Measurements from ENCODE around the gene PIM1.
"Not testable (repeated sequence)": the region's sequence is repeated elsewhere in the genome, so short reads cannot be mapped to it uniquely, and the experiment has no call there.

Gene PIM1

DNA sequence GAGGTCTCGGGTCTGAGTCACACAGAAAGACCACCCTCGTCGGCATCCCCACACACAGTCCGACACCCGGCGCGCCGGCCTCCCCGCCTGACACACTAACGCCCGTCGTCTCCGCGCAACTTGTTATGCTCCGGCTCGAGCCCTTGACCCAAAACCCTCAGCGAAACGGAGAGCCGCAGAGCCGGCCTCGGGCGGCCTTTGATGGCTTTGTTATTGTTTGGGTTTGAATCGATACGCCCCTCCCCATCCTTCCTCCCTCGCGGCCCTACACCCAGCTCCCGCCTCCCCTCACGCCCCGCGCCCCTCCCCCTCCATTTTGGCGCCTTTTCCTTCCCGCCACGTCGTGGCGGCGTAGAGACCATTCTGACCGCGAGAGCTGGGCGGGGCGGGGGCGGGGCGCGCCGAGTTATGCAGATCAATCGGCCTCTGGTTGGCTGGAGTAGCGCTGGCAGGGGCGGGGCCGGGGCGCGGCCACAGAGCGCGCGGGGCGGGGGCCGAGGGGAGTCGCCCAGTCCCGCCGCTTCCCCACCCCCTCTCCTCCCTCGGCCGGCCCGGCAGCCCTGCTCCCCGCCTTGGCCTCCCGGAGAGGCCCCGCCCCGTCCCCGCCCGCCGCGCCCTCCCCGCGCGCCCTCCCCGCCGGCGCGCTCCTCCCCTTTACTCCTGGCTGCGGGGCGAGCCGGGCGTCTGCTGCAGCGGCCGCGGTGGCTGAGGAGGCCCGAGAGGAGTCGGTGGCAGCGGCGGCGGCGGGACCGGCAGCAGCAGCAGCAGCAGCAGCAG is at the start of gene PIM1:
Gene PIM1 (plus strand): TSS at position 657 of the 777 bp plus-strand sequence. CDS start 424 bp downstream, outside the sequence.
- DNase-seq (ENCODE audit: low spot score): peak; percentile 98

DNA sequence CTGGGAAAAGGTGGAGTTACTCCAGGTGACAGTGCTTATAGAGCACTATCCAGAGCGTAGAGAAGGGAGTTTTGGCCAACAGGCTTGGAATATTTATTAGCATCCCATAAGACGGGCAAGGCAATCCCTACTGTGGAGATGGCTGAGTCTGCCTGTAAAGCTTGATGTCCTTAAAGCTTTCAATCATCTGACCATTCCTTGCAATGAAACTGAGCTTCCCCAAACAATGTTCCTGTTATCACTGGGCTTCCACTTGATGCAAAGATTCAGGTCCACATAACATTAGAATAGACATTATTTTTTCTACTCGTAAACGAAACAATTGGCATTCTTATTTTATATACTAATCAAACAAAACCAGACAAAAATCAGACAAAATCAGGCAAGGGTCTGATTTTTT is 48.4 kb upstream of the PIM1 start:
- DNase-seq (ENCODE audit: low spot score): no peak

DNA sequence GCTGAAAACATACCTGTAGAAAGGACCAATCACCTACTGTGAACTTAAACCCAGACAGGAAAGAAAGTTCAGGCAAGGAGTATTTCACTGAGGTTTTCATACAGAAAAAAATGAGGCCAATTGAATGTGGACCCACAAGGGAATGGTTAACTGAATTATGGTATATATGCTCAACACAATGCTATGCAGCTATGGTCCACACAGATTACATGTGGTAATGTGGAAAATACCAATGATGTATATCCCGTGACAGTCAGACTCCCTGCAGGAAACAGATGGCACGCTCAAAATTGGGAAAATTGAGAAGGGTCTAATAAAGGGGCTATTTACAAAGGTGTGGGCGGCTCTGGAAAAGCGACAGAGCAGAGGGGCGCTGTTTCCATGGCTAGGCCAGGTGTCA is 47.1 kb upstream of the PIM1 start:
- DNase-seq (ENCODE audit: low spot score): no peak

DNA sequence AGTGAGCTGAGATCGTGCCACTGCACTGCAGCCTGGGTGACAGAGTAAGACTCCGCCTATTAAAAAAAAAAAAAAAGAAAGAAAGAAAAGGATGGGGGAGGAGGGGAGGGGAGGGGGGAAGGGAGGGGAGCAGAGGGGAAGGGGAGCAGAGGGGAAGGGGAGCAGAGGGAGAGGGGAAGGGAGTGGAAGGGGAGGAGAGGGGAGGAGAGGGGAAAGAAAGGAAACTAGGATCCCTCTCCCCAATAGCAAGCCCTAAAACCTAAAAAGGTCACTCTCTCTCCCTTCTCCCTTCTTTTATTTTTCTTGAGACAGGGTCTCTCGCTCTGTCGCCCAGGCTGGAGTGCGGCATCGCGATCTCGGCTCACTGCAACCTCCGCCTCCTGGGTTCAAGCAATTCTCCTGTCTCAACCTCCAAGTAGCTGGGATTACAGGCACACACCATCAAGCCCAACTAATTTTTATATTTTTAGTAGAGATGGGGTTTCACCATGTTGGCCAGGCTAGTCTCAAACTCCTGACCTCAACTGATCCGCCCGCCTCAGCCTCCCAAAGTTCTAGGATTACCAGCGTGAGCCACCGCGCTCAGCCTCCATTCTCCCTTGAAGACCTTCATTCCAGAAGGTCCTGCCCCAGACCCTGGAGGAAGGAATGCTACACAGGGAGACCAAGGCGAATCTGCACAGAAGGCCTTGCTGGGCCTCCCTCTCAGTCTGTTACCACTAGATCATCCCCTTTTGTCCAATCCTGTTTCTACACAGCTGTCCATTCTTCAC is 45.8 kb upstream of the PIM1 start:
- no peak for DNase-seq (ENCODE audit: low spot score)

DNA sequence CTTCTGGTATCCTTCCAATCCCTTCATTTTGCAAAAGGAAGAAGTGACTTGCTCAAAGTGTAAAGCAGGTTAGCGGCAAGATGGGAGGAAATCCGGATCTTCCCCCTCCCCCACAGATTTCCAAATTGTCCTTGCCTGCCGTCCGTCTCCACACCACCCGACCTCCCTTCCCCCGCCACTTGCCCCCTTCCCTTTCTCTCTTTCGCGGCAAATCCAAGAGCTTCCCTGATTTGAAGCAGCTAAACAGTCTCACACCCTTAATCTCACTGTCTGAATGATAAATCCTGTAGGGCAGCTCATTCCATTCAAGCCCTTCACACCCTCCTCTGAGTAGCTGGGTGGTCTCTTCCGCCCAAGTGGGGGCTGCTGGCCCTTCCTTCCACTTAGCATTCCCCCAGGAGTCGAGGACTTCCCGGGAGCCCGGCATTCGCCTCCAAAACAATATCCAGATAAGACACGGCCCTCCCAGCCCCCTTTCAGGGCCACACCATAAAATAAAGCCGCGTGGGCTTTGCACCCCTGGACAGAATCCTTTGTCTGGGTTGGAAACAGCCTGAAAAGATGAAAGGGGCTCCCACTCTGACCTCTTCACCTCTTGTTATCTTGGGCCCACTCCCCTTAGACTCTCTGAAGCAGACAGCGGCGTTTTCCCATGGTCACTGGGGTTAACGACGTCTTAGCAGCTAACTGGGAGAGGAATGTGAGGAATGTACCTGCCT is 44.0 kb upstream of the PIM1 start:
- DNase-seq (ENCODE audit: low spot score): no peak

DNA sequence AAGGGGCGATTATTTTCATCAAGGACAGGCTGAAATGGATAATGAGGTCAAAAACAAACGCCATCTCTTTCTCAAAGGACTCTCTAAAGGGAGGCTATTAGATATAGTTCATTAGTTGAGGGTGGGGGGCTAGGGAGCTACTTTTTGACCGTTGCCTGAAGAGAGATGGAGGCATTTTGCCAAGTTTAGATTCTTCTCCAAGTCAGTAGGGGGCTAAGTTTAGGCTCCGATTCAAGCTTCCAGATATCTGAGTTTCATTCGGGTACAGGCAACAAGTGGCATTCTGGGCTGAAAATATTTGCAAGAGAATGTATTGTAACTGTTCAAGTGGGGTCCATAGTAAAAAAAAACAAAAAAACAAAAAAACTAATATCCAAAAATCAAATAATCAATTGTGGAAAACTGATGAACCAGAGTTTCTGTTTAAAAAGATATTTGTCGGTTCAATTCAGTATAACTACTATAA is 43.4 kb upstream of the PIM1 start:
- DNase-seq (ENCODE audit: low spot score): no peak

DNA sequence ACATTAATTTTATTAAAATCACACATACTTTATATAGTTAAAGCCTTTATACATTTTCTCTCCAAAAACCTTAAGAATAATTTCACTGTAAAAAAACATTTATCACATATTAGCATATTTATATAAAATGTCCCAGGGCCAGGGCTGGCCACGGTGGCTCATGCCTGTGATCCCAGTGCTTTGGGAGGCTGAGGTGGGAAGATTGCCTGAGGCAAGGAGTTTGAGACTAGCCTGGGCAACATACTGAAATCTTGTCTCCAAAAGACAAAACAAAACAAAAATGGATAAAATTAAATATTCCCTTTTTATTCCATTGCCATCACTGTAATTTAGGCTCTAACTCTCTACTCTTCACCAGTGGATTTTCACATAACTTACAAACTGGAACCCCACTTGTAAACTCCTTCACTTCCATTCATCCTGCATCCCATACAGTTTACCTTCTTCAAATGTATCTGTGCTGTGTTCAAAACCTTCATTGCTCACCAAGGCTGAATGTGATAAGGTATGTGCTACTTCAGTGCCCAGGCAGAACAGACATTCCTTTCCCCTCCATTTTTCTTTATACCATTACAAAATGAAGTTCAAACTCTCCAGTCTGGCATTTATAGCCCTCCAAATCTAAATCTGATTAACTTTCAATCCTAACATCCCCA is 42.9 kb upstream of the PIM1 start:
- no peak for DNase-seq (ENCODE audit: low spot score)

DNA sequence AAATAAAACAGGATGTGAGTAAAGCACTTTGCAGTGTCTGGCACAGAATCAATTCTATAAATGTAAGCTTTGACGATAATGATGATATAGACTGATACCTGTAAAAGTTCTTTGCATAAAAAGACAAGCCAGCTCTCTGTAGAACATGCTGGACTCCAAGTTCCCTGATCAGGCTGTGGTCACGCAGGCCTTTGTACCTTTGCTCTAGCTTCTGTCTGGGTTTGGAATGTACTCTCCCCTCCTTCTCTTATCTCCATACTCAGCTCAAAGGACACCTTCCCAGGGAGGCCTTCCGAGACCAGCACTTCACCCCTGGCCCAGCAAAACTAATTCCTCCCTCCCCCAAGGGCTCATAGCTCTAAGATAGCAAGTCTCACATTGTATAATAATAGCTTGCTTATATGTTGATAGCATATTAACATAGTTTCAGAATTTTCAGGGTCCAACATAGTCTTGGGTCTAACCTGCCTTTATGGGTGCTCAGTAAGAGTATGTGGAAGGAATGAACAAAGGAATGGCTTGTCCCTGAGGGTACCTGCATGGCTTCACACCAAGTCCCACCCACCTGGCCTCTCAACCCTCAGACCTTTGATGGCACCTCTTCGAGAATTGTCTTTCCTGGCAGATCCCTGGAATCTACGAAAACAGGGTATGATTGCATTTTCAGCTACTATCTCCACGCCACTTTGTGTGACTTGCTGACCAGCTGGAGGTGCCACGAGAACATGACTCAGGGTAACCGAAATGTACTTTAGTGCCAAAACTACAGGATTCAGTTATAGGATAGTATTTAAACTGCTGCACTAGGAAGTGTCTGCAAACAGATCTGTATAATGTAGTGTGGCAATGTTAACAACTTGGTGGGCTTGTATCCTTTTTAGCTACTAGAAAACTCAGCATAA is 41.7 kb upstream of the PIM1 start:
- no peak for DNase-seq (ENCODE audit: low spot score)

DNA sequence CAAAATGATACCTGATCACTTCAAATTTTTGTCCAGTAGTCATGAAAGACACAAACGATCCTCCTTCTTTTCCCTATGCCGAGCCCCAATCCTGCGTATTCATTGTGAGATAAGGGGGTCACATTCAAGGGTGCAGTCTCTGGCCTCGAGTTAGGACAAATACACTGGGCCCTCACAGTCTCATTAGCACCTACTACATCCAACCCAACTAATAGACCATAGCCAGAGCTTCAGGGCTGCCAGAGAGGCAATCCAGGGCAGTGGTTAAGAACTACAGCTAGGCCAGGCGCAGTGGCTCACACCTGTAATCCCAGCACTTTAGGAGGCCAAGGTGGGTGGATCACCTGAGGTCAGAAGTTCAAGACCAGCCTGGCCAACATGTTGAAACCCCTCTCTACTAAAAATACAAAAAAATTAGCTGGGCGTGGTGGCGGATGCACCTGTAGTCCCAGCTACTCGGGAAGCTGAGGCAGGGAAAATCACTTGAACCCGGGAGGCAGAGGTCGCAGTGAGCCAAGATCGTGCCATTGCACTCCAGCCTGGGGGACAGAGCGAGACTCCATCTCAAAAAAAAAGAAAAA is 41.0 kb upstream of the PIM1 start:
- not testable (repeated sequence) for DNase-seq (ENCODE audit: low spot score)

DNA sequence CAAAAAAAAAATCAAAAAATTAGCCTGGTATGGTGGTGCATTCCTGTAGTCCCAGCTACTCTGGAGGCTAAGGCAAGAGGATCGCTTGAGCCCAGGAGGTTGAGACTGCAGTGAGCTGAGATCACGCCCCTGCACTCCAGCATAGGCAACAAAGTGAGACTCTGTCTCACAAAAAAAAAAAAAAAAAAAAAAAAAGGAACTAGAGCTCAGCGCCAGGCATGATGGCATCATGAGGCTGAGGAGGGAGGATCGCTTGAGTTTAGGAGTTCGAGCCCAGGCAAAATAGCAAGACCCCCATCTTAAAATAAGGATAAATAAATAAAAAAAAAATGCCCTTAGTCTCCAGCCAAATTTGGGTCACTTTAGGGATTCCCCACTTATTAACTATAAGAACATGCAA is 40.4 kb upstream of the PIM1 start:
- DNase-seq (ENCODE audit: low spot score): no peak

DNA sequence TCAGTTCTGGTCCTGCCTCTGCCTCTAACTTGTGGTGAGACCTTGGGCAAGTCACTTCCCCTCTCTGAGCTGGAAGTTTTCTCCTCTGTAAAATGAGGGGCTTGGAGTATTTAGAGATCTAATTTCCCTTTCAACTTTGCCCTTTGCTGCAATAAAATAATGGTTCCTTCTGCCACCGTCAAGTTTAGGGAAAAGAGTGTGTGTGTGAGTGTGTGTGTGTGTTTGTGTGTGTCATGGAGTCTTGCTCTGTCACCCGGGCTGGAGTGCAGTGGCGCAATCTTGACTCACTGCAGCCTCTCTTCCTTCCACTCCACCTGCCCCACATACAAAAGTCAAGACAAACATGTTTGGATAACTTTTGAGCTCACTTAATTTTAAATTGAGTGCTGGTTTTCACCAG is 39.2 kb upstream of the PIM1 start:
- DNase-seq (ENCODE audit: low spot score): no peak

GRCh38 chr6:37131104-37131959 is 38.6 kb upstream of the PIM1 start:
- no peak for DNase-seq (ENCODE audit: low spot score)

DNA sequence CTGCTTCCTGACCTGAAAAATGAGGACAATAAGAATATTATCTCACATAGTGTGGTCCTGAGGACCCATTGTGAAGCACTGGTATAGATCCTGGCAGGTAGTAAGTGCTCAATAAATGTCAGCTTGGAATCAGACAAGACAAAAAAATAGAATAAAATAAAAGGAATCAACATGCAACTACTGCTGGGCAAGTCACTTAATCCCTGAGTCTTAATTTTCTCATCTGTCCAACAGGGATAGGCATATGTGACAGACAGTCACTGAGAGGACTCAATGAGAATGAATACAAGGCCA is 38.0 kb upstream of the PIM1 start:
- DNase-seq (ENCODE audit: low spot score): no peak

- DNase-seq (ENCODE audit: low spot score): no peak
Measured at GRCh38 chr6:37134036-37134395, 35.9 kb upstream of the PIM1 start.

- no peak for DNase-seq (ENCODE audit: low spot score)
Measured at GRCh38 chr6:37134396-37135191, 35.4 kb upstream of the PIM1 start.

DNA sequence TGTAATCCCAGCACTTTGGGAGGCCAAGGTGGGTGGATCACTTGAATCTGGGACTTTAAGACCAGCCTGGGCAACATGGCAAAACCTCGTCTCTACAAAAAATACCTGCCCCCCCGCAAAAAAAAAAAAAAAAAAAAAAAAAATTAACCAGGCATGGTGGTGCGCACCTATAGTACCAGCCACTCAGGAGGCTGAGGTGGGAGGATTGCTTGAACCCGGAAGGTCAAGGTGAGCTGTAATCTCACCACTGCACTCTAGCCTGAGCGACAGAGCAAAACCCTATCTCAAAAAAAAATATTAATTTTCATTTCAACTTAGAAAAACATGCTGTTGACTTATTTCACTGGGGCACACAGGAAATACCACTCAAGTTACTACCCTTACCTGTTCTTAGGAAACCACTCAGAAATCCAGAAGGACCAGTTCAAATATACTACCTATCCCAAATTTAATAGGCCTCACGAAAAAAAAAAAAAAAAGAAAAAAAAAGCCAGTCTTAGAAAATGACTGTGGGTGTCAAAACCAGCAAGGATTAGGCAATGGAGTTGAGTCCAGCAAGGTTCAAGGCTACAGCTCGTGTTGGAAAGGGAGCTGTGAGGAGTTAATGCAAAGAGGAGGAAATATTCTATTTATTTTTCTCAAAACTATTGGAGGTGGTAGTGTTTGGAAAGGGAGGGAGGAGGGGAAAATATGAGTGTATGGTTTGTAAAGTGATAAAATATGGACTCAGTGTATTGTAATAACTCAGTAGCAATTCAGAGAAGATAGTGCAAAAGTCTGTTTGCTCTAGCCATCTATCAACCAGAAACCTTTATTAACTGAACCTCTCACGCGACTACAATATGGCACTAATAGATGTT is 33.9 kb upstream of the PIM1 start:
- DNase-seq (ENCODE audit: low spot score): no peak

GRCh38 chr6:37136821-37137200 is 33.1 kb upstream of the PIM1 start:
- no peak for DNase-seq (ENCODE audit: low spot score)

Data from germinal center (tissue), 1 donor.